Stimulated activated CD4-positive, alpha-beta T cell treated with anti-CD3 and anti-CD28 coated beads, Interleukin-12 subunit alpha, Interleukin-12 subunit beta, amount 100 ng/mL, for 48 hours (primary cell): Measurements from ENCODE around the gene FXYD3.
"Not testable (repeated sequence)": the region's sequence is repeated elsewhere in the genome, so short reads cannot be mapped to it uniquely, and the experiment has no call there.

ENCODE experiments used
- DNase-seq, 3 donors: peaks; one replicate each; pipeline ENCODE4 v3.0.0-alpha.2; 2020; ENCODE audit warnings: low read depth in 2 of 3, low spot score in 1 of 3

The FXYD3 gene

GRCh38 chr19:35085947-35086346 is 29.7 kb upstream of the FXYD3 start:
- DNase-seq: no peak

- DNase-seq: no peak
Measured at GRCh38 chr19:35086455-35086854, 29.2 kb upstream of the FXYD3 start.

GRCh38 chr19:35087393-35087792 is 28.2 kb upstream of the FXYD3 start:
- DNase-seq: no peak

- no peak for DNase-seq
Measured at GRCh38 chr19:35088131-35088913, 27.3 kb upstream of the FXYD3 start.

GRCh38 chr19:35089554-35089953 is 26.1 kb upstream of the FXYD3 start:
- no peak for DNase-seq

GRCh38 chr19:35090160-35090505 is 25.5 kb upstream of the FXYD3 start:
- DNase-seq: no peak

GRCh38 chr19:35090506-35091214 is 25.0 kb upstream of the FXYD3 start:
- DNase-seq: peak in 2 of 3 donors; percentile 22 to 70

- DNase-seq: no peak
Measured at GRCh38 chr19:35093430-35093829, 22.2 kb upstream of the FXYD3 start.

- DNase-seq: no peak
Measured at GRCh38 chr19:35093941-35094647, 21.5 kb upstream of the FXYD3 start.

- DNase-seq: no peak
Measured at GRCh38 chr19:35094656-35095055, 21.0 kb upstream of the FXYD3 start.

- no peak for DNase-seq
Measured at GRCh38 chr19:35095667-35096368, 19.8 kb upstream of the FXYD3 start.

GRCh38 chr19:35098413-35099049 is 17.1 kb upstream of the FXYD3 start:
- DNase-seq: no peak

- no peak for DNase-seq
Measured at GRCh38 chr19:35099155-35099896, 16.3 kb upstream of the FXYD3 start.

- DNase-seq: no peak
Measured at GRCh38 chr19:35099897-35100275, 15.7 kb upstream of the FXYD3 start.

- no peak for DNase-seq
Measured at GRCh38 chr19:35100588-35101533, 14.8 kb upstream of the FXYD3 start.

- DNase-seq: not testable (repeated sequence)
Measured at GRCh38 chr19:35101949-35102348, 13.7 kb upstream of the FXYD3 start.

GRCh38 chr19:35103614-35104013 is 12.0 kb upstream of the FXYD3 start:
- not testable (repeated sequence) for DNase-seq

- DNase-seq: no peak
Measured at GRCh38 chr19:35104361-35104760, 11.3 kb upstream of the FXYD3 start.

- no peak for DNase-seq
Measured at GRCh38 chr19:35105047-35105410, 10.6 kb upstream of the FXYD3 start.
